ENCODE measurements around the gene TACSTD2.
A peak's percentile ranks its signal among the peaks of the same experiment; 100 is the strongest.

Gene TACSTD2

DNA sequence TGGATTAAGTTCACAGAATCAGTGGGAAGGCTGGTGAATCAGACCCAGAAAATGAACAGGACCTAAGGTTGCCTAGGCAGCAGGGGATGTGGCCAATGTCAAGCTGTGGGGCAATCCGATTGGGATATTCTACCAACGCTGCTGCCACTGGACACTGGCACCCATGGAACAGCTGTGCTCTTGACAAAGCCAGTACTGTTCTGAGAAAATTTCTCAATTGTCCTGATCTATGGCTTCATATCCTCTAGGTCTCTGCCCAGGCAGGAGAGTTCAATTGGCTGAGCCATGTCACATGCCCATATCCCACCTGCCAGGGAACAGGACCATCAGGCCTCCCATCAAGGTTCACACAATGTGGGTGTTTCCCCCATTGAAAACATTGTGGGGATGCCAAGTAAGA is 6.2 kb downstream of the TACSTD2 start (continued):
- no peak for TF ChIP-seq SCRT1 (tag by site-specific recombination; IDR thresholded peaks at IDR 0.05; ENCODE audit: borderline replicate concordance)

GRCh38 chr1:58570094-58570493 is 7.0 kb downstream of the TACSTD2 start:
- Histone ChIP-seq H3K4me3 (ENCODE audit: low read depth, low read length) (no peak overlapping the region), H3K4me1 (ENCODE audit: control insufficient read depth, insufficient read depth, low read length) (no peaks in the 10 kb centered on the region), H3K9me3 (ENCODE audit: control insufficient read depth, insufficient read depth, low read depth, low read length) (no peaks in the 10 kb centered on the region), H3K27ac (ENCODE audit: extremely low read depth, low read depth, low read length) (no peak overlapping the region), H3K36me3 (ENCODE audit: control insufficient read depth in 2 of 2, insufficient read depth in 1 of 2, low read length in 2 of 2) (no peaks in the 10 kb centered on the region)
- CTCF ChIA-PET = interaction anchor here (0.6 kb wide), 1 partner anchor 1611 kb away, joined by 3 read pairs; no protein-coding TSS in a partner anchor
- POLR2A ChIA-PET = no interaction called here
- TF ChIP-seq KLF9 (tag by site-specific recombination; IDR thresholded peaks at IDR 0.05; ENCODE audit: low read depth) (no peak), ZNF623 (tag by site-specific recombination; IDR thresholded peaks at IDR 0.05) (peak; percentile 66), ZNF645 (tag by site-specific recombination; IDR thresholded peaks at IDR 0.05) (no peak)
- TF ChIP-seq, protein P1, sequence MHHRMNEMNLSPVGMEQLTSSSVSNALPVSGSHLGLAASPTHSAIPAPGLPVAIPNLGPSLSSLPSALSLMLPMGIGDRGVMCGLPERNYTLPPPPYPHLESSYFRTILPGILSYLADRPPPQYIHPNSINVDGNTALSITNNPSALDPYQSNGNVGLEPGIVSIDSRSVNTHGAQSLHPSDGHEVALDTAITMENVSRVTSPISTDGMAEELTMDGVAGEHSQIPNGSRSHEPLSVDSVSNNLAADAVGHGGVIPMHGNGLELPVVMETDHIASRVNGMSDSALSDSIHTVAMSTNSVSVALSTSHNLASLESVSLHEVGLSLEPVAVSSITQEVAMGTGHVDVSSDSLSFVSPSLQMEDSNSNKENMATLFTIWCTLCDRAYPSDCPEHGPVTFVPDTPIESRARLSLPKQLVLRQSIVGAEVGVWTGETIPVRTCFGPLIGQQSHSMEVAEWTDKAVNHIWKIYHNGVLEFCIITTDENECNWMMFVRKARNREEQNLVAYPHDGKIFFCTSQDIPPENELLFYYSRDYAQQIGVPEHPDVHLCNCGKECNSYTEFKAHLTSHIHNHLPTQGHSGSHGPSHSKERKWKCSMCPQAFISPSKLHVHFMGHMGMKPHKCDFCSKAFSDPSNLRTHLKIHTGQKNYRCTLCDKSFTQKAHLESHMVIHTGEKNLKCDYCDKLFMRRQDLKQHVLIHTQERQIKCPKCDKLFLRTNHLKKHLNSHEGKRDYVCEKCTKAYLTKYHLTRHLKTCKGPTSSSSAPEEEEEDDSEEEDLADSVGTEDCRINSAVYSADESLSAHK (tag by site-specific recombination; IDR thresholded peaks at IDR 0.05) = no peak

DNA sequence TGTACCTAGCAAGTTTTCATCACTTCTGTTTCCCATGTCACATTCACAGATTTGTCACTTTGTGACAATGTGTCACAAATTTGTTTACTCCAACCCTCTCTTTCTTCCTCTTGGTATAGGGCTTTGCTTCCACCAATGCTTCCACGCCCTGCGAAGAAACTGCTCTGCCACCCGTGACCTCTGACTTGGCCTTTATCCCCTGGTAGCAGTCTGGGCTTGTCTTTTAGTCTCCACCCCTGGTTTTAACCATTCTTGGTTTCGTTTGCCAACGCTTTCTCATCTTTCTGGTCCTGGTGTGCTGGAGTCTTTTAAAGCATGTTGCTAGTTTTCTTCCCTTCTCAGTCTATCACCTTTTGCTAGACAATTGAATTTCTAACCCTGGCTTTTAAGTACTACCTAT is 8.1 kb downstream of the TACSTD2 start:
- no peak for TF ChIP-seq ZNF843 (tag by site-specific recombination; IDR thresholded peaks at IDR 0.05)
- no peak for TF ChIP-seq ZBTB21 (tag by site-specific recombination; IDR thresholded peaks at IDR 0.05)
- no peak overlapping the region for H3K27ac ChIP-seq (ENCODE audit: extremely low read depth, low read depth, low read length)
- no peaks in the 10 kb centered on the region for H3K9me3 ChIP-seq (ENCODE audit: control insufficient read depth, insufficient read depth, low read depth, low read length)
- H3K4me1 ChIP-seq (ENCODE audit: control insufficient read depth, insufficient read depth, low read length) = no peaks in the 10 kb centered on the region
- ChIA-PET CTCF (interaction anchor here (1.9 to 2.1 kb wide), 2 partner anchors 22 to 83 kb away, joined by 5 to 14 read pairs; partner anchors contain the start of gene OMA1), POLR2A (no interaction called here)
- H3K36me3 ChIP-seq (ENCODE audit: control insufficient read depth in 2 of 2, insufficient read depth in 1 of 2, low read length in 2 of 2) = no peaks in the 10 kb centered on the region
- H3K4me3 ChIP-seq (ENCODE audit: low read depth, low read length) = no peak overlapping the region

GRCh38 chr1:58568271-58568860 is 8.7 kb downstream of the TACSTD2 start:
- no peak overlapping the region for H3K27ac ChIP-seq (ENCODE audit: extremely low read depth, low read depth, low read length)
- H3K4me3 ChIP-seq (ENCODE audit: low read depth, low read length) = no peak overlapping the region
- no peaks in the 10 kb centered on the region for H3K4me1 ChIP-seq (ENCODE audit: control insufficient read depth, insufficient read depth, low read length)
- H3K36me3 ChIP-seq (ENCODE audit: control insufficient read depth in 2 of 2, insufficient read depth in 1 of 2, low read length in 2 of 2) = no peaks in the 10 kb centered on the region
- no peaks in the 10 kb centered on the region for H3K9me3 ChIP-seq (ENCODE audit: control insufficient read depth, insufficient read depth, low read depth, low read length)
- POLR2A ChIA-PET = no interaction called here
- CTCF ChIA-PET = interaction anchor here (1.9 to 2.1 kb wide), 2 partner anchors 22 to 84 kb away, joined by 5 to 14 read pairs; partner anchors contain the start of gene OMA1
- TF ChIP-seq ZNF664 (tag by site-specific recombination; IDR thresholded peaks at IDR 0.05) (no peak), ZNF549 (tag by site-specific recombination; IDR thresholded peaks at IDR 0.05) (no peak), ZNF560 (tag by site-specific recombination; IDR thresholded peaks at IDR 0.05; ENCODE audit: borderline replicate concordance) (no peak), ZNF677 (tag by site-specific recombination; IDR thresholded peaks at IDR 0.05) (no peak), ZNF26 (tag by site-specific recombination; IDR thresholded peaks at IDR 0.05) (no peak), MEIS1 (CRISPR knock-in tag; IDR thresholded peaks at IDR 0.05; ENCODE audit: borderline replicate concordance) (no peak), GLIS1 (tag by site-specific recombination; IDR thresholded peaks at IDR 0.05) (no peak), ZNF548 (tag by site-specific recombination; IDR thresholded peaks at IDR 0.05) (no peak), ZBTB26 (tag by site-specific recombination; optimal IDR thresholded peaks at IDR 0.05) (no peak), SCRT2 (tag by site-specific recombination; IDR thresholded peaks at IDR 0.05) (no peak), ZNF202 (tag by site-specific recombination; IDR thresholded peaks at IDR 0.05; ENCODE audit: borderline replicate concordance) (no peak), ZNF350 (tag by site-specific recombination; IDR thresholded peaks at IDR 0.05) (no peak)
- TF ChIP-seq, protein P2, sequence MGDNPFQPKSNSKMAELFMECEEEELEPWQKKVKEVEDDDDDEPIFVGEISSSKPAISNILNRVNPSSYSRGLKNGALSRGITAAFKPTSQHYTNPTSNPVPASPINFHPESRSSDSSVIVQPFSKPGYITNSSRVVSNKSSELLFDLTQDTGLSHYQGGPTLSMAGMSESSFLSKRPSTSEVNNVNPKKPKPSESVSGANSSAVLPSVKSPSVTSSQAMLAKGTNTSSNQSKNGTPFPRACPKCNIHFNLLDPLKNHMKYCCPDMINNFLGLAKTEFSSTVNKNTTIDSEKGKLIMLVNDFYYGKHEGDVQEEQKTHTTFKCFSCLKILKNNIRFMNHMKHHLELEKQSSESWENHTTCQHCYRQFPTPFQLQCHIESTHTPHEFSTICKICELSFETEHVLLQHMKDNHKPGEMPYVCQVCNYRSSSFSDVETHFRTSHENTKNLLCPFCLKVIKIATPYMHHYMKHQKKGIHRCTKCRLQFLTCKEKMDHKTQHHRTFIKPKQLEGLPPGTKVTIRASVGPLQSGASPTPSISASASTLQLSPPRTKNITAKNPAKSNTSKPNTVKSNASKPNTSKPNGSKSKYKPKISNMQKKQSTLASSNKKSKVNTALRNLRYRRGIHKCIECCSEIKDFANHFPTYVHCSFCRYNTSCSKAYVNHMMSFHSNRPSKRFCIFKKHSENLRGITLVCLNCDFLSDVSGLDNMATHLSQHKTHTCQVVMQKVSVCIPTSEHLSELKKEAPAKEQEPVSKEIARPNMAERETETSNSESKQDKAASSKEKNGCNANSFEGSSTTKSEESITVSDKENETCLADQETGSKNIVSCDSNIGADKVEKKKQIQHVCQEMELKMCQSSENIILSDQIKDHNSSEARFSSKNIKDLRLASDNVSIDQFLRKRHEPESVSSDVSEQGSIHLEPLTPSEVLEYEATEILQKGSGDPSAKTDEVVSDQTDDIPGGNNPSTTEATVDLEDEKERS (tag by site-specific recombination; IDR thresholded peaks at IDR 0.05) = no peak
